ENCODE measurements around the gene NOC2L.
"Not testable (repeated sequence)": the region's sequence is repeated elsewhere in the genome, so short reads cannot be mapped to it uniquely, and the experiment has no call there.

NOC2L gene

DNA sequence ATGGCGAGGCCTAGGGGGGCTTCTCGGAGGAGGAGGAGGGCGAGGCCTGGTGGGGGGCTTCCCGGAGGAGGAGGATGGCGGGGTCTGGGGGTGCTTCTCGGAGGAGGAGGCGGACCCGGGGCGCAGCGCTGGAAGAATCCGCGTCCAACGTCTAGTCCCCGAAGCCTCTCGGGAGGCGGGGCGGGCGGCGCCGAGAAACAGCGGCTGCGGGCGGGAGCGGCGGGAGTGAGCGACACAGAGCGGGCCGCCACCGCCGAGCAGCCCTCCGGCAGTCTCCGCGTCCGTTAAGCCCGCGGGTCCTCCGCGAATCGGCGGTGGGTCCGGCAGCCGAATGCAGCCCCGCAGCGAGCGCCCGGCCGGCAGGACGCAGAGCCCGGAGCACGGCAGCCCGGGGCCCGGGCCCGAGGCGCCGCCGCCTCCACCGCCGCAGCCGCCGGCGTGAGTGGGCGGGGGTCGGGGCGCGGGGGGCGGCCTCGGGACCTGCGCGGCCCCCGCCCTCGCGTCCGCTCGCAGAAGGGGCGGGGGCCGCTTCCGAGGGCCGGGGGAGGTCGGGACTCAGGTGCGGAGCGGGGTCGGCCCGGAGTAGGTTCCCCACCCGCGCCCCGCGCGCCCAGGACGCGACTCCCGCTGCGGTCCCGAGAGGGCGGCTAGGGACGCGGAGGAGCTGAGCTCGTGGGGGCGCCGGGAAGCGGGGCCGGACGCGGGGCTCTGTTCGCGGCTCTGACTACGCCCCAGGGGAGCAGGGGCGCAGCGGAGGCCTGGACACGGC lies 1.5 kb upstream of the NOC2L start, which contains the start of gene KLHL17:
Gene KLHL17, plus strand, starts transcription at position 222 of the 769 bp plus-strand sequence. Its CDS starts 110 bp downstream, at position 332.
- peak; percentile 79 to 85 for DNase-seq

- DNase-seq: no peak
Measured at GRCh38 chr1:959731-960362, 791 bp upstream of the NOC2L start.

DNA sequence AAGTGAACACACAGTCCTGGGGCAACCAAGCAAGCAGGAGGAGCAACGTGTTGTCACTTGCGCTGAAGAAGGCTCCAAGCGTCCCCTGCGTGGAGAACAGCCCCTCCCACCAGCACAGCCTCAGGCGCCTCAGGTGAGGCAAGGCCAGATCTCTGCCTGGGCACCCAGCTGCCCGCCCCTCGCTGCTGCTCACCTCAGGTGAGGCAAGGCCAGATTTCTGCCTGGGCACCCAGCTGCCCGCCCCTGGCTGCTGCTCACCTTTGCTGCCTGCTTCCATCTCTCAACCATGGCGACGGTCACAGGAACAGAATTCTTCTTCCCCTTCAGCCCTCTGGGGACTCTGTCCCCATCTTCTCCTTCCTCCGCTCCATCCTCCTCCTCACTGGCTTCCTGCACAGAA lies 2.4 kb downstream of the NOC2L start:
- no peak for DNase-seq

DNA sequence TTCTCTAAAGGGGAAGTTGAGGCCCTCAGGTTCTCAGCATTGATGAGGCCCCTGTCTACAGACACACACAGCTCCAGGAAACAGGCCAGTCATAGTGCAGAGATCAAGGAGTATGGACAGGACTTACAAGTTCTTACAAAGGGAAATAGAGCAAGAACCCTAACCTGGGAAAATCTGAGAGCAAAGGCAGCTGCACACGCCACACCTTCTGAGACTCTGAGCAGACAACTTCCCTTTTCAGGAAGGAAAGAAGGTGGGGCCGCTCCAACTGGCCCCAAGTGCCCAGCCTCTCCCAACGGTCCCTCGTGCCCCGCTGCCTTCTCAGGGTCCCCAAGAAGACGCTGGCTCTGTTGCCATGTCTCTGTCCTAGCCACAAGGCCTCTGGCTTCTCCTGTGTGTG lies 3.6 kb downstream of the NOC2L start:
- no peak for DNase-seq

DNA sequence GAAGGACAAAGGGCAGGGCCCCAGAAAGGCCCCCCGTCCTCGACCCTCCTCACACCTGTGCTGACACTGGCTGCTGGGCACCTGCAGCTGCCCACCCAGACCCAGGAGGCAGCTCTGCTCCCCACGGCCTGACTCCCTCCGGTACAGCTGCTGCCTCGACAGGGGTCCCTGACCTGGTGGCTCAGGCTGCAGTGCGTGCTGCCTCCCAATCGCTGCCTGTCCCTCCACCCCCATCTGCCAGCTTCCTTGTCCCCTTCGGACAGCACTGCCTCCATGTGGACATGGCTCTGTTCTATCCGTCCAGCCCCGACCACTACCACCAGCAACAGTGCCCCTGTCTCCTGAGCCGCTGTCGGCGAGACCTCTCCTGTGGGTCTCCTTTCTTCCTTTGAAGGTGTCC lies 4.1 kb downstream of the NOC2L start:
- DNase-seq: no peak

GRCh38 chr1:953524-954320 lies 5.3 kb downstream of the NOC2L start:
- no peak for DNase-seq

GRCh38 chr1:952603-953002 lies 6.5 kb downstream of the NOC2L start:
- DNase-seq: no peak

DNA sequence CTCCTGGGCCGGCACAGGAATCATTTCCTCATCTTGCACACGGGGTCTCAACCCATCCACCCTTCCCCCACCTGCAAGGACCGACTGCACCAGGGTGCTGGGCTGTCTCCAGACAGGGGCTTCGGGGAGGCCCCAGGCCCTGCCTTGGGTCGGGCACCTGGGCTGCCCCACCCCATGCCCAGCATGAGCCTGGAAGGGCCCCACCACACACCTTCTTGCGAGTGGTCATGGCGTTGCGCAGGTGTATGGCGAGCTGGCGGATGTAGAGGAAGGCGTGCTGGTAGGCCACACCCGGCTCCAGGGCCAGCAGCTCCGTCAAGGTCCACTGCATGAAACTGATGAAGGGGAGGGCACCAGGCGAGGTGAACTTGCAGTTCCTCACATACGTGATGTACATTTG lies 6.9 kb downstream of the NOC2L start:
- no peak for DNase-seq

- no peak for DNase-seq
Measured at GRCh38 chr1:951364-951763, 7.7 kb downstream of the NOC2L start.

- no peak for DNase-seq
Measured at GRCh38 chr1:950881-951280, 8.2 kb downstream of the NOC2L start.

DNA sequence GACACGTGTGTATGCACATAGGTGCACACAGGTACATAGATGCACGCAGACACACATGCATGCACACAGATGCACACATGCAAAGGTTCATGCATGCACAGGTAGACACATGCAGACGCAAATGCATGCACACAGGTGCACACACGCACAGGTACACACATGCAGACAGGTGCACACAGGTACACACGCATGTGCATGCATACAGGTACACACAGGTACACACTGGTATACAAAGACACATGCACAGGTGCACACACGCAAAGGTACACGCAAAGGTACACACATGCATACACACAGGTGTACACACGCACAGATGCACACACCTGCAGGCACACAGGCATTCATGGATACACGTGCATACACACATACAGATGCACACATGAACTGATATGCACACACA lies 8.8 kb downstream of the NOC2L start:
- DNase-seq: no peak

DNA sequence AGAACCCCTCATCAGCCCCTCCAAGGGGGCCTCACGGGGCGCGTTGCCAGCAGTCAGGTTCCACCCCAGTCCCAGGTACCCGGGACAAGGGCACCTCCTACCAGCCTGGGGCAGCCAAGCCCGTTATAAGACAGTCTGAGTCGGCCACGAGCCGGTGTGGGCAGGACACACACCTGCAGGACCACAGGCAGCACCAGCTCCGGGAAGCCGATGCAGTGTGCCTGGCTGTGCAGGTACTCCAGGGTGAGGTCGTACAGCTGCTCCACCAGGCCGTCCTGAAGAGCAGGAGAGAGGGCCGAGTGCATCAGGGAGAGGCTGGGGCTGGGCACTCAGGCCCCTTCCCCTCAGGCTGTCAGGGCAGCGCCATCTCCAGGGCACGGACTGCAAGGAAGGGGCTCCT lies 11.1 kb downstream of the NOC2L start:
- no peak for DNase-seq

DNA sequence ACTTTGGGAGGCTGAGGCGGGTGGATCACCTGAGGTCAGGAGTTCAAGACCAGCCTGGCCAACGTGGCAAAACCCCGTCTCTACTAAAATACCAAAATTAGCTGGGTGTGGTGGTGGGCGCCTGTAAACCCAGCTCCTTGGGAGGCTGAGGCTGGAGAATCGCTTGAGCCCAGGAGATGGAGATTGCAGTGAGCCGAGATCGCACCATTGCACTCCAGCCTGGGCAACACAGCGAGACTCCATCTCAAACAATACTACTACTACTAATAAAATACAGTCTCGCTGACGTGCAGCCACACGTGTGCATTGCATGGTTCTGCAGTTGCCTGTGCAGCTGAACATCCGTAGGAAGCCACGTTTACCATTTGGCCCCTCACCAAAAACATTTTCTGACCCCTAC lies 12.2 kb downstream of the NOC2L start:
- DNase-seq: not testable (repeated sequence)

- no peak for DNase-seq
Measured at GRCh38 chr1:945688-946556, 13.1 kb downstream of the NOC2L start.

DNA sequence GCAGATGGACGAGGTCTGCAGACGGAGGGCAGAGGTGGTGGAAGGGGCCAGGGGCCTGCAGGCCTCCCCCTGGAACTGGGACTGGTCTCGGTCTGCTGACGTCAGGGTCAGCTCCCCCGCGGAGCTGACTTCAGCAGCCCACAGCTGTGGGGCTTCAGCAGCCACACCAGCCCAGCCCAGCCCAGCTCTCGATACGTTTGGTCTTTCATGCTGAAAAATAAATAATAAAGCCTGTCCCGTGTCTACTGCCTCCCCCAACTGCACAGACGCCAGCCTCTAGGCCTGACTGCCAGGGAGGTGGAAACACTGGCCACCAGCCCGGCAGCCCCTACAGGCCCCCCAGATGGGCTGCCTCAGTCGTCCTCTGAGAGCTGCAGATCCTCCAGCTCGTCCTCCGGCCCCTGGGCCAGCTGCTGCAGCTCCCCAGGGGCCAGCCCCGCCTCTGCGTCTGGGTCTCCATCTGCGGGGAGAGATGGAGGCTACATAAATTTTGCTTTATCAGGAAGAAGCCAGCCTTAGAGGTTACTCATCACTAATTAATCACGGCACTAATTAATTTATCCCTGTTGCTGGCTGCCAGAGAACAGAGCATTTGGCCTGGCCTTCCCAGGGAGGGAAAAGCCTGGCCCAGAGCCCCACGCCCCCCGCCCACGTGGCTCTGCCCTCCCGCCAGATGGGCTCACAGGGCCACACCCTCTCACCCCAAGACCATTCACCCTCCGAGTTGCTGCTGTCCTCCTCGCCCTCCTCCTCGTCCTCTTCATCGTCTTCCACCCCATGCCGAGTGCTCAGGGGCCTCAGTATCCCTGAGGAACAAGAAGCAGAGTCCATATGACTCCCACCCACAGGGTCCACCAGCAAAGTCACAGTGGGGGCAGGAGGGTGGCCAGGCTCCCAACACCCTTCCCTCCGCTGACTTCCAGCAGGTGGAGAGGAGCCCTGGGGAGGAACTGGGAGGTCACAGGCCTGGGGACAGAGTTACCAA lies 14.4 kb downstream of the NOC2L start:
- no peak for DNase-seq

DNA sequence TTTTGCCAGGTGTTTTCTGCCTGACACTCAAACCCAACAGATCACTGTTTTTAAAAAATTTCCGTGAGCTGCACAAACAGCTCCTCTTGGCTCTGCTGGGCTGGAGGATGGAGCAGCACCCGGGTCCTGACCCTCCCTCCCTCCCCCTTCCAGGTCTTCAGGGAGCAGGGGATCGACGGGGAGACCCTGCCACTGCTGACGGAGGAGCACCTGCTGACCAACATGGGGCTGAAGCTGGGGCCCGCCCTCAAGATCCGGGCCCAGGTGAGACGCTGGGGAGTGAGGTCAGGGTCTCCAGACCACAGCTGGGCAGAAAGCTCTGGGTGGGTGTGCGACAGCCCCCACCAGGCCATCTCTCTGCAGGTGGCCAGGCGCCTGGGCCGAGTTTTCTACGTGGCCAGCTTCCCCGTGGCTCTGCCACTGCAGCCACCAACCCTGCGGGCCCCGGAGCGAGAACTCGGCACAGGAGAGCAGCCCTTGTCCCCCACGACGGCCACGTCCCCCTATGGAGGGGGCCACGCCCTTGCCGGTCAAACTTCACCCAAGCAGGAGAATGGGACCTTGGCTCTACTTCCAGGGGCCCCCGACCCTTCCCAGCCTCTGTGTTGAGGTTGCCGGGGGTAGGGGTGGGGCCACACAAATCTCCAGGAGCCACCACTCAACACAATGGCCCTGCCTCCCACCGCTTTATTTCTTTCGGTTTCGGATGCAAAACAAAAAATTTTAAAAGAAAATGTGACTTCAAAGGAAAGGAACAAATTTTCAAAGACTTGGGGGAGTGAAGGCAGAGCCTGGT lies 15.3 kb downstream of the NOC2L start:
- DNase-seq: no peak

DNA sequence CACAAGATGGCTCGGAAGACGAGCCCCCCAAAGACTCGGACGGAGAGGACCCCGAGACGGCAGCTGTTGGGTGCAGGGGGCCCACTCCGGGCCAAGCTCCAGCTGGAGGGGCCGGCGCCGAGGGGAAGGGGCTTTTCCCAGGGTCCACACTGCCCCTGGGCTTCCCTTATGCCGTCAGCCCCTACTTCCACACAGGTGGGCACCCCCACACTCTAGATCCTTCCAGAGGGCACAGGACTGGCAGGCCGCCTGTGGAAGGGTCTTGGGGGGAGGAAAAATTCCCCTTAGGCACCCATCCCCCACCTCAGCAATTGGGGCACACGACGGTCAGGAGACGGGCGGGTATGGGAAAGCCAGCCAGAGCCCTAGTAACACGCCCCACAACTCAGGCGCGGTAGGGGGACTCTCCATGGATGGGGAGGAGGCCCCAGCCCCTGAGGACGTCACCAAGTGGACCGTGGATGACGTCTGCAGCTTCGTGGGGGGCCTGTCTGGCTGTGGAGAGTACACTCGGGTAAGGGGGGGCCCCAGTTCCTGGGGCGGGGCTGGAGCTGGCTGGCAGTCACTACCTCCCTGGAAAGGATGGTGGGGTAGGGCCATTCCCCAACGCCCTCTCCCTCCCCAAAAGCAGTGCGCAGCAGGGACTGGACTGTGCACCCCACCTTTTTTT lies 16.1 kb downstream of the NOC2L start:
- no peak for DNase-seq

DNA sequence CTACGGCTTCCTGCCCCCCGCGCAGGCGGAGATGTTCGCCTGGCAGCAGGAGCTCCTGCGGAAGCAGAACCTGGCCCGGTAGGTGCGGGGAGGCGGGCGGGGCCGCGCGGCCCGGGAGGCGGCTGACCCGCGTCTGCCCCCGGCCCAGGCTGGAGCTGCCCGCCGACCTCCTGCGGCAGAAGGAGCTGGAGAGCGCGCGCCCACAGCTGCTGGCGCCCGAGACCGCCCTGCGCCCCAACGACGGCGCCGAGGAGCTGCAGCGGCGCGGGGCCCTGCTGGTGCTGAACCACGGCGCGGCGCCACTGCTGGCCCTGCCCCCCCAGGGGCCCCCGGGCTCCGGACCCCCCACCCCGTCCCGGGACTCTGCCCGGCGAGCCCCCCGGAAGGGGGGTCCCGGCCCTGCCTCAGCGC lies 16.6 kb downstream of the NOC2L start:
- no peak for DNase-seq

DNA sequence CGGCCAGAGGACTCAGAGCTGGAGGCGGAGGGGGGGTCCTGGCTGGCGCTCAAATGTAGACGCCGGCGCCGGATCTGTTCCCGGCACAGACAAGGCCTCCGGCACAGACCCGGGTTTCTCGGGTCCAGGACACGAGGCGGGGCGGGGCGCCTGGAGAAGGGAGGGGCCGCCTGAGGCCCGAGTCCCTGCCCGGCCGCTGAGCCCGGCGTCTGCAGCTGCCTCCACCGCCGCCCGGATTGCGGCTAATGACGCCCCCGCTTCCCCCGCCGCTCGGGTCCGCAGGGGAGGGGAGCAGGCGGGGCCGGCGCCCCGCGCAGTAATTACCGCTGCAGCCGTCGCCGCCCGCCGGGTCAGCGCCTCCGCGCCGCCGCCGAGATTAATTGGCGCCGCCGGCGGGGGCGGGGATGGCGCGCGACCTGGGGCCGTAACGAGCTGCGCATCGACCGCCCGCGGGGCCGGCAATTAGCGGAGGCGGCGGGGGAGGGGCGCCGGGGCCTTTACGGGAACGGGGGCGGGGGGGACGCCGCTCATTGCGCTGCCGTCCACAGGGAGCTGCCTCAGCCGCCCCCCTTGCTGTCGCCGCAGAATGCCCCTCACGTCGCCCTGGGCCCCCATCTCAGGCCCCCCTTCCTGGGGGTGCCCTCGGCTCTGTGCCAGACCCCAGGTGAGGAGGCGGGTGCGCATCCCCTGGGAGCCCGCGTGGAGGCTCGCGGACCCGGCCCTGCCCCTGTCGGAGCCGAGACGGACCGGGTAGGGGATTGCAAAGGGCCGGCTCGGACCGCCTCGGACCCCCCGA lies 17.3 kb downstream of the NOC2L start:
- DNase-seq: no peak

Data from stimulated activated CD4-positive, alpha-beta T cell treated with anti-CD3 and anti-CD28 coated beads, Interleukin-2, amount 100 ng/mL, for 48 hours (primary cell).